SK-N-SH (cell line): ENCODE results near the gene PCBD2. TPM values are rescaled to one million over a fixed set of nuclear protein-coding genes. Genes with fewer than 3 reads are reported as not detected.

Experiments
- CTCF ChIA-PET: fragments of 300-600, 350-600 bp; formaldehyde crosslinking; extraction: SDS; loops from one replicate; lab custom pipeline; 2021; lab: Yijun Ruan, JAX
- POLR2A ChIA-PET: fragments of 350-600 bp; sonication (Branson Sonifier 250); formaldehyde crosslinking; extraction: SDS; loops from one replicate; lab custom pipeline; 2020; ENCODE audit warnings: antibody characterized with exemption, inconsistent platforms; lab: Yijun Ruan, JAX
- DNase-seq: peaks from one replicate; pipeline ENCODE4 v3.0.0; 2012
- H2AFZ ChIP-seq: fragments of 200-600 bp; sonication (generic); 2 replicates; pipeline ENCODE4 v1.8.1; 2016; ENCODE audit warnings: antibody characterized with exemption, mild to moderate bottlenecking, low read depth
- H3F3A ChIP-seq: fragments of 200-600 bp; sonication (generic); replicated peaks from 2 replicates; pipeline ENCODE3; 2016; ENCODE audit warnings: antibody characterized with exemption, mild to moderate bottlenecking; ENCODE audit not compliant: insufficient read depth
- H3K27ac ChIP-seq, 2 experiments: fragments of 200-500 bp in 1 of 2; fragments of 200-600 bp in 1 of 2; sonication (Bioruptor generic) in 1 of 2; sonication (generic), shearing (Covaris generic) in 1 of 2; 2 replicates each; pipeline versions ENCODE4 v1.5.1 to v1.6.1; 2014 to 2016; ENCODE audit warnings: low read depth in 2 of 2, inconsistent platforms in 1 of 2, low read length in 1 of 2, mild to moderate bottlenecking in 1 of 2, mixed read lengths in 1 of 2
- H3K27me3 ChIP-seq: fragments of 200-600 bp; sonication (generic), shearing (Covaris generic); 2 replicates; pipeline ENCODE4 v1.6.1; 2016; ENCODE audit warnings: mixed run types; ENCODE audit not compliant: insufficient read depth
- H3K36me3 ChIP-seq, 2 experiments: fragments of 200-500 bp in 1 of 2; fragments of 200-600 bp in 1 of 2; sonication (Bioruptor generic) in 1 of 2; sonication (generic) in 1 of 2; replicated peaks in 1 of 2; 2 replicates each; pipeline versions ENCODE3 to v1.5.1; 2014 to 2016; ENCODE audit warnings: low read length in 1 of 2, mild to moderate bottlenecking in 1 of 2; ENCODE audit not compliant: insufficient read depth in 2 of 2, control insufficient read depth in 1 of 2
- H3K4me1 ChIP-seq, 2 experiments: fragments of 200-500 bp in 1 of 2; fragments of 200-600 bp in 1 of 2; sonication (Bioruptor generic) in 1 of 2; sonication (generic), shearing (Covaris generic) in 1 of 2; 2 replicates each; pipeline versions ENCODE4 v1.5.1 to v1.6.1; 2014 to 2016; ENCODE audit warnings: low read depth in 1 of 2, low read length in 1 of 2, mixed run types in 1 of 2; ENCODE audit not compliant: insufficient read depth in 2 of 2, control insufficient read depth in 1 of 2
- H3K4me2 ChIP-seq: fragments of 200-600 bp; sonication (generic), shearing (Covaris generic); 2 replicates; pipeline ENCODE4 v1.6.1; 2017; ENCODE audit warnings: mixed run types
- H3K4me3 ChIP-seq, 2 experiments: fragments of 200-500 bp in 1 of 2; fragments of 200-600 bp in 1 of 2; sonication (Bioruptor generic) in 1 of 2; sonication (generic), shearing (Covaris generic) in 1 of 2; 2 replicates each; pipeline versions ENCODE4 v1.5.1 to v1.8.1; 2014 to 2016; ENCODE audit warnings: low read depth in 2 of 2, inconsistent platforms in 1 of 2, low read length in 1 of 2, mild to moderate bottlenecking in 1 of 2, mixed read lengths in 1 of 2, moderate library complexity in 1 of 2
- H3K79me2 ChIP-seq: fragments of 200-600 bp; sonication (generic); 2 replicates; pipeline ENCODE4 v1.8.1; 2017; ENCODE audit warnings: mild to moderate bottlenecking; ENCODE audit not compliant: insufficient read depth
- H3K9ac ChIP-seq: fragments of 200-600 bp; sonication (generic); 2 replicates; pipeline ENCODE4 v1.6.1; 2017; ENCODE audit warnings: mixed run types
- H3K9me2 ChIP-seq: fragments of 200-600 bp; sonication (generic); 2 replicates; pipeline ENCODE4 v1.6.1; 2017; ENCODE audit warnings: mixed run types
- H3K9me3 ChIP-seq: fragments of 200-600 bp; sonication (generic); 2 replicates; pipeline ENCODE4 v1.6.1; 2017; ENCODE audit warnings: mixed run types, mild to moderate bottlenecking, moderate library complexity
- H4K20me1 ChIP-seq: fragments of 200-600 bp; sonication (generic); 2 replicates; pipeline ENCODE4 v1.6.1; 2017; ENCODE audit warnings: mild to moderate bottlenecking, mixed run types; ENCODE audit not compliant: insufficient read depth
- ELF1 ChIP-seq: IDR thresholded peaks from 2 replicates; pipeline ENCODE4 v1.4.0; 2012
- EZH2phosphoT487 ChIP-seq: fragments of 200-600 bp; sonication (generic); IDR thresholded peaks from 2 replicates; pipeline ENCODE4 v1.6.1; 2017; ENCODE audit warnings: low read depth, mixed run types, mild to moderate bottlenecking, antibody characterized with exemption, moderate library complexity, borderline replicate concordance
- GATA2 ChIP-seq: sonication (generic); formaldehyde crosslinking; IDR thresholded peaks from 2 replicates; pipeline ENCODE4 v1.5.0; 2020; ENCODE audit warnings: mild to moderate bottlenecking, missing genetic modification reagents
- IRF3 ChIP-seq: fragments of 150-350 bp; IDR thresholded peaks from 2 replicates; pipeline ENCODE4 v1.6.1; 2016; ENCODE audit warnings: mild to moderate bottlenecking, low read depth, low read length
- MEF2A ChIP-seq: IDR thresholded peaks from 2 replicates; pipeline ENCODE4 v1.4.0; 2012; ENCODE audit warnings: low read depth, borderline replicate concordance
- MXI1 ChIP-seq: IDR thresholded peaks from 2 replicates; pipeline ENCODE4 v1.6.1; 2012; ENCODE audit warnings: mild to moderate bottlenecking, low read depth, low read length, improper control_type of control experiment
- NRF1 ChIP-seq: IDR thresholded peaks from 2 replicates; pipeline ENCODE4 v1.6.1; 2012; ENCODE audit warnings: low read depth, mild to moderate bottlenecking, low read length
- RXRA ChIP-seq: IDR thresholded peaks from 2 replicates; pipeline ENCODE4 v1.4.0; 2012; ENCODE audit warnings: low read depth, mild to moderate bottlenecking, borderline replicate concordance
- SIN3A ChIP-seq: IDR thresholded peaks from 2 replicates; pipeline ENCODE4 v1.6.1; 2012; ENCODE audit warnings: low read depth, mild to moderate bottlenecking, low read length, moderate library complexity, borderline replicate concordance
- TAF1 ChIP-seq: IDR thresholded peaks from 2 replicates; pipeline ENCODE4 v1.6.1; 2012; ENCODE audit warnings: low read depth, mild to moderate bottlenecking, low read length, moderate library complexity, borderline replicate concordance
- USF1 ChIP-seq: IDR thresholded peaks from 2 replicates; pipeline ENCODE4 v1.4.0; 2012; ENCODE audit warnings: low read depth, borderline replicate concordance
- USF2 ChIP-seq: fragments of 150-350 bp; IDR thresholded peaks from 2 replicates; pipeline ENCODE4 v1.6.1; 2017; ENCODE audit warnings: antibody characterized with exemption, low read length, low read depth, borderline replicate concordance
- YY1 ChIP-seq: IDR thresholded peaks from 2 replicates; pipeline ENCODE4 v1.4.0; 2012; ENCODE audit warnings: low read depth, mild to moderate bottlenecking
- ZBTB33 ChIP-seq: IDR thresholded peaks from 2 replicates; pipeline ENCODE4 v1.4.0; 2012; ENCODE audit warnings: low read depth, borderline replicate concordance
- WGBS: methylation state at CpG from one replicate; pipeline ENCODE4 v1.1.6; 2017; ENCODE audit warnings: low lambda C conversion rate; 5-methylcytosine and 5-hydroxymethylcytosine counted together
- polyA plus RNA-seq, 3 experiments: library from polyadenylated mRNA; depleted of rRNA; stranded (reverse); fragments of >200 nt; gene quantifications; 2 replicates each; pipeline ENCODE4 v1.2.3, GENCODE V29; 2012
- small RNA-seq, 7 experiments: library from RNA; depleted of rRNA; stranded (forward); fragments of <200 nt; gene quantifications; one replicate each; pipeline ENCODE3, GENCODE V24; 2012
- TF ChIP-seq, protein P1 (sequence below): IDR thresholded peaks from 2 replicates; pipeline ENCODE4 v1.4.0; 2012; ENCODE audit warnings: low read depth

Gene PCBD2
- polyA plus RNA-seq, 1 of the 3 experiments (the other 2 are of a cell fraction): 5.1 TPM

DNA sequence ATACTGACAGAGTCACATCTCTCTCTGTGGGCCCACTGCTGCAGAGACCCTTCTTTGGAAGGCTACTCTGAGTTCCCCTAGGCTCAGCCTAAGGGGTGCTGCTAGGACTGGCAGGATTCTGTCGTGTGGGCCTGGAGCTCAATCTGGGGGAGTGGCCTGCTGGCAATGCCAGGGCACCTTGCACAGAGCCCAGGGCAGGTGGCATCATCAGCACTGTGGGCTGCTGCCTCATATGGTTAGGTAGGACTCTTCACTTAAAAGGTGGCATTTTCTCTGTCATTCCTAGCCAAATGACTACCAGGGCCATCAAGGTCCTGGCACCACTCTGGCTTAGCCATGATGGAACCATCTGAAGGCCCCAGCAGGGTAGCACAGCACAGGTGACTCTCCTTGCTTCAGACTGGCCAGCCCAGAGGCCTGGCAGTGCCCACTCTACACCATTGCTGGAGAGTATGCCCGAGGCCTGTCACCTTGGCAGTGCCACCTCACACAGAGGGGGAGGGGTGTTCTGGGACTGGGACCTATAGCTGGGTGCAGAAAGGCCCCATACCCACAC is 107.2 kb downstream of the PCBD2 start:
- H3K9ac ChIP-seq: no peak overlapping the region
- ChIA-PET CTCF (interaction anchor here (1.0 to 2.0 kb wide), 4 partner anchors 14 to 179 kb away, joined by 3 to 4 read pairs (median 4); partner anchors contain the start of gene PCBD2), POLR2A (no interaction called here)
- H3K4me1 ChIP-seq: no peaks in the 10 kb centered on the region; a peak in 1 of 4 replicates
- no peak overlapping the region for H3K27ac ChIP-seq
- no peaks in the 10 kb centered on the region; the same call in 1 of the 2 replicates for H3K27me3 ChIP-seq
- H3K79me2 ChIP-seq: no peaks in the 10 kb centered on the region
- H3K36me3 ChIP-seq: no peaks in the 10 kb centered on the region
- no peaks in the 10 kb centered on the region for H3K9me3 ChIP-seq
- TF ChIP-seq SIN3A (no peak), GATA2 (CRISPR knock-in tag) (no peak), NRF1 (no peak), YY1 (no peak), USF1 (no peak), TAF1 (no peak), MEF2A (no peak), ELF1 (no peak), ZBTB33 (no peak), EZH2phosphoT487 (no peak), MXI1 (no peak), USF2 (no peak), RXRA (no peak), IRF3 (no peak)
- TF ChIP-seq, protein P1, sequence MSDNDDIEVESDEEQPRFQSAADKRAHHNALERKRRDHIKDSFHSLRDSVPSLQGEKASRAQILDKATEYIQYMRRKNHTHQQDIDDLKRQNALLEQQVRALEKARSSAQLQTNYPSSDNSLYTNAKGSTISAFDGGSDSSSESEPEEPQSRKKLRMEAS: no peak
- no peaks in the 10 kb centered on the region for H4K20me1 ChIP-seq
- DNase-seq: peak; percentile 6
- no peak overlapping the region for H3K4me2 ChIP-seq
- H3K4me3 ChIP-seq: no peak overlapping the region
- no peaks in the 10 kb centered on the region for H3K9me2 ChIP-seq
- H2AFZ ChIP-seq: no peak overlapping the region
- H3F3A ChIP-seq: no peaks in the 10 kb centered on the region
- WGBS: 39% methylated on average over 2 of the region's 2 CpGs

Small RNA genes within 50 kb of the gene (small RNA-seq; reads per million reads assigned to genes)
- gene MIR4461 (0 reads per million in 7 experiments), gene MTND3P25 (0 reads per million in 7 experiments), gene MTND4LP30 (0 to 0.64 (median 0) reads per million in 7 experiments)

Other genes with a start within 250 kb of the PCBD2 start
- 11.9 and 16.9 TPM in 2 replicates for gene CAMLG, start 166.6 kb upstream of the PCBD2 start, polyA plus RNA-seq (2012; rRNA removed)
- gene DDX46, start 146.4 kb upstream of the PCBD2 start, polyA plus RNA-seq (2012; rRNA removed): 20.3 and 22.6 TPM in 2 replicates
- gene C5orf24, start 59.2 kb upstream of the PCBD2 start, polyA plus RNA-seq (2012; rRNA removed): 21.8 and 34.3 TPM in 2 replicates
- 93.9 and 112 TPM in 2 replicates for gene TXNDC15, start 30.8 kb upstream of the PCBD2 start, polyA plus RNA-seq (2012; rRNA removed)
- gene CATSPER3, start 62.8 kb downstream of the PCBD2 start, polyA plus RNA-seq (2012; rRNA removed): 0.26 and 0.37 TPM in 2 replicates
- not detected in 2 replicates for gene PITX1, start 129.1 kb downstream of the PCBD2 start, polyA plus RNA-seq (2012; rRNA removed)